A549 (cell line): ENCODE data around the gene PKD1.

ENCODE experiments used
- CHD2 ChIP-seq: fragments of 150-350 bp; IDR thresholded peaks from 2 replicates; pipeline ENCODE4 v1.6.1; 2014; ENCODE audit warnings: low read length; ENCODE audit not compliant: partially characterized antibody
- CTCF ChIP-seq: fragments of >200 bp; sonication (Bioruptor Twin); formaldehyde crosslinking; IDR thresholded peaks from 3 replicates; pipeline ENCODE4 v1.5.1; 2016
- EHMT2 ChIP-seq: fragments of 200-600 bp; sonication (generic); IDR thresholded peaks from 2 replicates; pipeline ENCODE4 v1.6.1; 2016; ENCODE audit warnings: antibody characterized with exemption, low read depth, mild to moderate bottlenecking, moderate library complexity
- EP300 ChIP-seq, 2 experiments: fragments of >200 bp; sonication (Bioruptor Twin); formaldehyde crosslinking; IDR thresholded peaks; 2 replicates in 1 of 2; 3 replicates in 1 of 2; pipeline ENCODE4 v1.6.1; 2016 to 2017
- HOXA7 ChIP-seq: fragments of 250-450 bp; sonication (Bioruptor Pico); IDR thresholded peaks from 2 replicates; pipeline ENCODE4 v1.5.0; 2020; ENCODE audit warnings: mild to moderate bottlenecking, moderate library complexity
- JUN ChIP-seq, 2 experiments: fragments of >200 bp; sonication (Bioruptor Twin); formaldehyde crosslinking; IDR thresholded peaks; 2 replicates in 1 of 2; 3 replicates in 1 of 2; pipeline ENCODE4 v1.6.1; 2016 to 2017
- NR3C1 ChIP-seq: fragments of >200 bp; sonication (Bioruptor Twin); formaldehyde crosslinking; IDR thresholded peaks from 3 replicates; pipeline ENCODE4 v1.6.1; 2017
- PHF8 ChIP-seq: fragments of 200-600 bp; sonication (generic); IDR thresholded peaks from 2 replicates; pipeline ENCODE4 v1.6.1; 2016; ENCODE audit warnings: low read depth, mild to moderate bottlenecking, antibody characterized with exemption, moderate library complexity, borderline replicate concordance
- RCOR1 ChIP-seq: fragments of 150-350 bp; IDR thresholded peaks from 2 replicates; pipeline ENCODE4 v1.6.1; 2014; ENCODE audit warnings: antibody characterized with exemption, low read length, low read depth
- ZC3H11A ChIP-seq: fragments of 450-650 bp; IDR thresholded peaks from 2 replicates; pipeline ENCODE4 v1.6.1; 2014; ENCODE audit warnings: antibody characterized with exemption, mild to moderate bottlenecking
- ZFP36 ChIP-seq: fragments of 450-650 bp; IDR thresholded peaks from 2 replicates; pipeline ENCODE4 v1.6.1; 2014; ENCODE audit warnings: borderline replicate concordance; ENCODE audit not compliant: partially characterized antibody
- TF ChIP-seq, protein P1 (sequence below): fragments of 200-600 bp; sonication (generic); IDR thresholded peaks from 2 replicates; pipeline ENCODE4 v1.6.1; 2016; ENCODE audit warnings: antibody characterized with exemption, mild to moderate bottlenecking, moderate library complexity

GRCh38 chr16:2152695-2153506 is 17.2 kb upstream of the PKD1 start:
- no peak; the same call in 2 of the 3 replicates for TF ChIP-seq CTCF
- no peak for TF ChIP-seq PHF8
- no peak for TF ChIP-seq ZC3H11A
- no peak for TF ChIP-seq EHMT2
- TF ChIP-seq EP300 (IDR thresholded peaks at IDR 0.05) = no peak
- no peak for TF ChIP-seq RCOR1
- TF ChIP-seq HOXA7 = no peak
- TF ChIP-seq NR3C1 = no peak
- TF ChIP-seq ZFP36 = no peak
- TF ChIP-seq JUN (IDR thresholded peaks at IDR 0.05) = peak; percentile 16 to 50; a peak in 4 of 5 replicates
- TF ChIP-seq CHD2 = no peak
- TF ChIP-seq, protein P1, sequence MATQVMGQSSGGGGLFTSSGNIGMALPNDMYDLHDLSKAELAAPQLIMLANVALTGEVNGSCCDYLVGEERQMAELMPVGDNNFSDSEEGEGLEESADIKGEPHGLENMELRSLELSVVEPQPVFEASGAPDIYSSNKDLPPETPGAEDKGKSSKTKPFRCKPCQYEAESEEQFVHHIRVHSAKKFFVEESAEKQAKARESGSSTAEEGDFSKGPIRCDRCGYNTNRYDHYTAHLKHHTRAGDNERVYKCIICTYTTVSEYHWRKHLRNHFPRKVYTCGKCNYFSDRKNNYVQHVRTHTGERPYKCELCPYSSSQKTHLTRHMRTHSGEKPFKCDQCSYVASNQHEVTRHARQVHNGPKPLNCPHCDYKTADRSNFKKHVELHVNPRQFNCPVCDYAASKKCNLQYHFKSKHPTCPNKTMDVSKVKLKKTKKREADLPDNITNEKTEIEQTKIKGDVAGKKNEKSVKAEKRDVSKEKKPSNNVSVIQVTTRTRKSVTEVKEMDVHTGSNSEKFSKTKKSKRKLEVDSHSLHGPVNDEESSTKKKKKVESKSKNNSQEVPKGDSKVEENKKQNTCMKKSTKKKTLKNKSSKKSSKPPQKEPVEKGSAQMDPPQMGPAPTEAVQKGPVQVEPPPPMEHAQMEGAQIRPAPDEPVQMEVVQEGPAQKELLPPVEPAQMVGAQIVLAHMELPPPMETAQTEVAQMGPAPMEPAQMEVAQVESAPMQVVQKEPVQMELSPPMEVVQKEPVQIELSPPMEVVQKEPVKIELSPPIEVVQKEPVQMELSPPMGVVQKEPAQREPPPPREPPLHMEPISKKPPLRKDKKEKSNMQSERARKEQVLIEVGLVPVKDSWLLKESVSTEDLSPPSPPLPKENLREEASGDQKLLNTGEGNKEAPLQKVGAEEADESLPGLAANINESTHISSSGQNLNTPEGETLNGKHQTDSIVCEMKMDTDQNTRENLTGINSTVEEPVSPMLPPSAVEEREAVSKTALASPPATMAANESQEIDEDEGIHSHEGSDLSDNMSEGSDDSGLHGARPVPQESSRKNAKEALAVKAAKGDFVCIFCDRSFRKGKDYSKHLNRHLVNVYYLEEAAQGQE = no peak
